A204.1 (cell line): ENCODE measurements around the gene ZNF287.
"Not testable (repeated sequence)": the region's sequence is repeated elsewhere in the genome, so short reads cannot be mapped to it uniquely, and the experiment has no call there.

Source experiments
- FAIRE-seq: peaks from 2 replicates; lab custom pipeline; 2012; peaks lifted over from hg19 to GRCh38; lab: Jason Lieb, UNC

Gene ZNF287

DNA sequence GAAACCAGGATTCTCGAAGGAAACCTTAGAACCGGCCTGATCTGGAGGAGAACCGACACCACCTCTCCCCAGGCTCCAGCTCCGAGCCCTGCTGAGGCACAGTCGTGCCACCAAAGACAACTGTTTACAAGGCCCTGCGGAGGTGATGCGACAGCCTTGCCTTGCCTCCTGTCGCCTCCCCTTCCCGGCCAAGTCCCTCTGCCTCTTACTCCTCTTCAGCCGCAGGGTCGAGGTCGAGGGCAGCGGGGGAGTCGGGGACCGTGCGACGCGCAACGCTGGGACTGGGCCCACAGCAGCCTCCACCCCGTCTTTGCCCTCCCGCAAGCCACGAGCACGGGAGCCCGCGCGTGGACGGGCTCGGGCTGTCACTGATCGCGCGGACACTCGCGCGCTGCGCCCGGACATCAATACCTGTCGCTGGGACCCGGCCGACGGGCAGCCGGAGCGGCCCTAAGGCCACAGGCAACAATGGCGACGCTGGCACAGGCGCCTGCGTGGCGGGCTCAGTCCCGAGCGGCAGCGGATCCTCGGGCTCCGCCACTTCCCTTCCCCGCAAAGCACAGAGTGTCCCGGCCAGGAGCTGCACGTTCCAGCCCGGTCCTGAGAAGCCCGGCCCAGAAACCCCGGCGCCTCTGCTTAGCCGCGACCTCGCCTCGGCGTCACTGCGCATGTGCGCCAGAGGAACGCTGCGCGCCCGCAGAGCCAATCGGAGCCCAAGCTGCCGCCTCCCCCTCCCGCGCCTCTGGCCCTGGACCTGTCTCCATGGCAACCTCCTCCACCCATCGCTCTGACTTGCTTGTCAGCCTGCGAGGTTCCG, at the start of gene ZNF287:
TSS of gene ZNF287 (minus strand) at position 664 of the 817 bp plus-strand sequence. CDS start 1,473 bp downstream, outside the sequence.
- no peak for FAIRE-seq

DNA sequence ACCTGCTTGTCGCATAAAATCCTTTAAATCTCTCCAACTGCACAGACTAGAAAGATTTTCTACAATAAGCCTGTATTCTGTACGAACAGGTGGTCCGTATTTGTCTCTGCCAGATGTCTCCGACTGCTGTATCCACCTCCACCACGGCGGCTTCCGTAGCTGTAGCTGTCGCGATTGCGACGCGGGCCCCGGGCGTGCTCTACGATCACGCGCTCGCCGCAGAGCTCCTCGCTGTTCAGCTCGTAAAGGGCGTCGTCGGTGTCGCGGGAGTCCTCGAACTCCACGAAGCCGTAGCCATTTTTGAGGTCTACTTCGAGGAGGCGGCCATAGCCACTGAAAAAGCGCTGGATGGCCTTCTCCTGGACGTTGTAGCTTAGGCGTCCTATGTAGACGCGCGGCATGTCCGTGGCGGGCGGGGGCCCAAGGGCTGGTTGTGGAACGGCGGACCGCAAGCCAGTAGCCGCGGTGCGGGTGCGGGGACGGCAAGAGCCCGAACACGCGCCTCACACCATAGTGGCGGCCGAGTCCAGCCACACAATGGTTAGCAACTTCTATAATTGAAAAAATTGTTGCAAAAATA, 48.6 kb upstream of the ZNF287 start:
- FAIRE-seq: no peak

DNA sequence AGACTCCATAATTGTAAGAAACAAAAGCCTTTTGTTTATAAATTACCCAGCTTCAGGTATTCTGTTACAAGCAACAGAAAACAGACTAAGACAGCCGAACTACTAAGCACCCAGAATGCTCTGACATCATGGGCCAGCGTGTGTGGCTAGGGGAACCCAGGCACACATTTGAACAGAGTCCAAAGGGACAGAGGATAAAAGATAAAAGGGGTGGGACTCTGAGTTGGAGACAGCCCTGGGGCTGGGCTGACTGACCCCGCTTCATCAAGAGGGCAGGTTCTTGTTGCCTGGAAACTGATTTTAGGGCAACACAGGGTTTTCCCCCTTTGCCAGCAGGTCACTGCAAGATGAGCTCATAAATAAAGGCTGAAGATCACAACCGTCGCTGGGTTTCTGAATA, 30.5 kb upstream of the ZNF287 start:
- no peak for FAIRE-seq

DNA sequence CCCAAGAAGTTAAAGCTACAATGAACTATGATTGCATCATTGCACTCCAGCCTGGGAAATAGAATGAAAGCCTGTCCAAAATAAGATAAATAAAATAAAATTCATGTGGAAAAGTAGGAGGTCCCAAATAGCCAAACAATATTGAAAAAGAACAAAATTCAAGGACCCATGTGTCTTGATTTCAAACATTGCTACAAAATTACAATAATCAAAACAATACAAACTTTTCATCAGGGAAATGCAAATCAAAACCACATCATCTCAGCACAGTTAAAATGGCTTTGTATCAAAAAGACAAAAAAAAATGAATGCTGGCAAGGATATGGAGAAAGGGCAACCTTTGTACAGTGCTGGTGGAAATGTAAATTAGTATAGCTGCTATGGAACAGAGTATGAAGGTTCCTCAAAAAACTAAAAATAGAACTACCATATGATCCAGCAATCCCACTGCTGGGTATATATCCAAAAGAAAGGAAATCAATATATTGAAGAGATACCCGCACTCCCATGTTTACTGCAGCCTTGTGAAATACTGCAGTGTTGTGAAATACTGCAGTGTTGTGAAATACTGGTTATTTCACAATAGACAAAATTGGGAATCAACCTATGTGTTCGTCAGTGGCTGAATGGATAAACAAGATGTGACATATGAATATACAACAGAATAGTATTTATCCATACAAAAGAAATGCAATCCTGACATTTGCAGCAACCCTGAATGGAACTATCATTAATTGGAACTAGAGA, 24.5 kb upstream of the ZNF287 start:
- no peak for FAIRE-seq

DNA sequence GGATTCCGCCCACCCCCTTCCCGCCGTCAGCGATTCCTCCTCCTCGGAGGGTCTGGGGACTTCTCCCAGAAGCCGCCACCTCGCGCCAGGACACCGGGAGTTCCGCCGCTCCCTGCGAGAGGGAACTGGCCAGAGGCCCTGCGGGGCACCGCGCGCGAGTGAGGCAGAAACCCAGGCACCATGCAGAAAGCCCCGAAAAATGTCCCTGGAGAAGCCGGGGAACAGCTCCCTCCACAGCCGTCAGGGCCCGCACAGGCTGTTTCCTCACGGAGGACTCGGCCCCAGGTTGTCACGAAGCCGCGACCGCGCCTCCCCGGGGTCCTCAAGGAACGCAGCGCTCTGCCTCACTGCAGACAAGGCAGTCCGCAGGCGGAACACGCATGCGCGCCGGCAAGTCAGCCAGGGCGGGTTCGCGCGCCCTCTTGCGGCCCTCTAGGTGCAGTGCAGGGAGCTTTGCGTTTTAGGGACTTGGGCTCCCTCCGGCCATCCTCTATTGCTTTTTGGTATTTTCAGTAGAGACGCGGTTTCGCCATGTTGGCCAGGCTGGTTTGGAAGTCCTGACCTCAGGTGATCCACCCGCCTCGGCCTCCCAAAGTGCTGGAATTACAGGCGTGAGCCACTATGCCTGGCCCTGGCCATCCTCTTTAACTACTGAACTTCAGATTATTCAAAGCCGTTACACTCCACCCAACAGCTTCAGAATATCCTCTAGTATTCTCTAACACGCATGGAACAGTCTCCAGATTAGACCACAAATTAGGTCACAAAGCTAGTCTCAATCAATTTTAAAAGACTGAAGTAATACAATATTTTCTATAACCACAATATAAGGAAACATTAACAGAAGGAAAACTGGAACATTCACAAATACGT, 20.3 kb upstream of the ZNF287 start:
- FAIRE-seq: no peak

DNA sequence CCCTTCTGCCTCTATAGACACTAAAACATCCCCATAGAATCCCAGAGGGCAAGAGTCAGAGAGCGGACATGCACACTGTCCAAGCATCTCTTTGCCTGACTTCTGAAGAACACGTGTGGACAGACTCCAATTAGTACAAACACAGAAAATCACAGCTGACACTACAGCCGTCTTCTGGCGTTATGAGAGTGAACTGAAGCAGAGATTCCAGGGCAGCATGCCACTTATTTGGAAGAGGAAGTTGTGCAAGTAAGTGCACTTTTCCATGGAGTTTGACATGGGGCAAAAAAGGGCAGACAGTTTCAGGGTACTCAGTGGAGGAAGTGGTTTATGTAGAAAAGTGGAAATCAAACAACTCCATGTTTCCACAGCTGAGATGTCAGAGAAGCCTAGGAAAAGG, 16.8 kb upstream of the ZNF287 start:
- FAIRE-seq: no peak

DNA sequence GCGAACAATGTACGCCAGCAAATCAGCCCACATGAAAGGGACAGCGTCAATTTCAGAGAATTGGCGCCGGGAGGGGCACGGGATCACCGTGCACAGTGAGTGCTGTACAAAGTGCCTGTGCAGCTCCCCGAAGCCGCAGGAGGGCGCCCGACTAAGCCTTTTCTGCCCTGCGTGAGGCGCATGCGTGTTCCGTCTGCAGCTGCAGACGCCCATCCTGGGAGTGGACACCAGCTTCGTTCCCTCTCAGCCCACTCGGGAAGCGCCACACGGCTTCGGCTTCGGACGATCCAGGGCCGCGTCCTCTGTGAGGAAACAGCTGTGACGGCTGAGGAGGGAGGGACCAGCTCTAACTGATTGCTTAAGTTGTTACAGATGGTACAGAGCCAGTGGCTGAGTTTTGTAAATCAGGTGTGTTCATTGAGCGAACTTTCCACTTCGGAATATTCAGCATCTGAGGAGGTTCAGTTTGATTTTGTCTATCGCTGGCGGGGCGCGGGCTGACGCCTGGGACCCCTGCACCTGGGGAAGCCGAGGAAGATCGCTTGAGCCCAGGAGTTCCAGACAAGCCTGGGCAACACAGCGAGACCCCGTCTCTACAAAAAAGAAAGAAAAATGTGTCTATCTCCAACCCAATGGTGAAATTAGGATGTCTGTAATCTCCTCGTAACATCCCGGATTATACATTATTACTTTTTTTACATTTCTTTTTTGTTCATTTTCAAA, 15.4 kb upstream of the ZNF287 start:
- FAIRE-seq: no peak

DNA sequence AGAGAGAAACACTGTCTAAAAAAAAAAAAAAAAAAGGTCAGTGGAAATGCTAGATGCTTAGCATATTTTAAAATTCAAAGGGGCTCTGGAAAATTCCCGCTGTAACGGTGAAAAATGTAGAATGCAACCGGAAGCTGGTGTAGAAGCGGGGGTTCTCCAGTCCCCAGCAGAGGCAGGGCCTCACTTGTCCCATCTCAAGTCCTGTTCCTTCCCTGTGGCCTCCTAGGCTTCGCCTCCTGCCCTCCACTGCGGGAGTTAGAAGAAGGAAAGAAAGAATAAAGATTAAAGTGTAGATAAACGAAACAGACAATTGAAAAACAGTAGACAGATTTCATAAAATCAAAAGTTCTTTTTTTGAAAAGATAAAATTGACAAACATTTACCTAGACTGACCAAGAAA, 14.8 kb upstream of the ZNF287 start:
- FAIRE-seq: no peak

DNA sequence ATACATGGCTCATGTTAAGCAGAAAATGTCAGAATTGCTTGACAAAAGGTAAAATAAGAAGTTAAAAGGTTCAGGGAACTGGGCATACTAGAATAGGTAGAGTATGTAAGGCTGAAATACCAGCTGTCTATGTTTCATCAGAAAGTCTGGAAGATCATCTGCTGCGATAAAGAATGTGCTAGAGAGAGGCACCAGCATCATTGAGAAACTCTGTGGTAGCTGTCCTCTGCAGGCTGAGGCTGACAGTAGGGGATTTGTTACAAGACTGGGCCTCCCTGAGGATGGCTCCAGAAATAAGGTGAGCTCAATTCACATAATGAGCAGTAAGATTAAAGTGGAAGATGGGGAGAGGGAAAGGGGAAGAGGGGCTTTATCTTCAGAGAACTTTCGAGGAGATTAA, 4.5 kb upstream of the ZNF287 start:
- no peak for FAIRE-seq

DNA sequence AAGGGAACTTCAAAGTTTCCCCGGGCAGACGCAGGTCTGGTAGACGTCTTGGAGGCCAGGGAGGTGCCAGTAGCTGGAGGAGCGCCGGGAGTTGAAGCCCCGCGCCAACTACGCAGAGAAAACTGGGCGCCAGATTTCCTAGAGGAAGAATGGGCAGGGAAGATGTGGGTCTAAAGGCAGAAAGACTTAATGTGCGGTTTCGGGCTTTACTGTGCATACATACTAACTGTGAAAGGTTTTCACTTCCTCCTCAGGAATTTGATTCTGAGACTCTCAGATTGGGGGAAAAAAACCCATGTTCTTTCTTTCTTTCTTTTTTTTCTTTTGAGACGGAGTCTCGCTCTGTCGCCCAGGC, 331 bp upstream of the ZNF287 start:
- FAIRE-seq: no peak

DNA sequence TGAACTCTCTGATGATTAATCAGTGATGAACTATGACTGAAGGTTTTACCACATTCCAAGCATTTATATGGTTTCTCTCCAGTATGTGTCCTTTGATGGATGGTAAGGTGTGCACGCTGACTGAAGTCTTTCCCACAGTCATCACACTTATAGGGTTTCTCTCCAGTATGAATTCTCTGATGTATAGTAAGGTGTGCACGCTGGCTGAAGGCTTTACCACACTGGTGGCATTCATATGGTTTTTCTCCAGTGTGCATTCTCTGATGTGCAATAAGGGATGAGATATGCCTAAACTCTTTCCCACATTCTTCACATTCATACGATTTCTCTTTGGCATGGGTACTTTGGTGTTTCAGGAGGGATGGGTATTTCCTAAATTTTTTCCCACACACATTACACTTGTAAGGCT, 16.4 kb downstream of the ZNF287 start:
- no peak for FAIRE-seq

DNA sequence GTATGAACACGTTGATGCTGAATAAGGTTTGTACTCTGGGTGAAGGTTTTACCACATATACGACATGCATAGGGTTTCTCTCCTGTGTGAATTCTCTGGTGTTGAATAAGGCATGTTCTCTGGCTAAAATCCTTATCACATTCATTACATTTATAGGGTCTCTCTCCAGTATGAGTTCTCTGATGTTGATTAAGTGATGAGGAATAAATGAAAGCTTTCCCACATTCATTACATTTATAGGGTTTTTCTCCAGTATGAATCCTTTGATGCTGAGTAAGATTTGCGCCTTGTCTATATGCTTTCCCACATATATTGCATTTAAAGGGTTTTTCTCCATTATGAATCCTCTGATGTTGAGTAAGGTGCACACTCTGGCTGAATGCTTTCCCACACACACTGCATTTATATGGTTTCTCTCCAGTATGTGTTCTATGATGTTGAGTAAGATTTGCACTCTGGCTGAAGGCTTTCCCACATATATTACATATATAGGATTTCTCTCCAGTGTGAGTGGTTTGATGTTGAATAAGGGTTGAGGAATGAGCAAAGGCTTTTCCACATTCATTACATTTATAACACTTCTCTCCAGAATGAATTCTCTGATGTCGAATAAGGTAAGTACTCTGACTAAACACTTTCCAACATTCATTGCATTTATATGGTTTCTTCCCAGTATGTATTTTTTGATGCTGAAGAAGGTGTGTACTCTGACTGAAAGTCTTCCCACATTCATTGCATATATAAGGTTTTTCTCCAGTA, 16.9 kb downstream of the ZNF287 start:
- no peak for FAIRE-seq

DNA sequence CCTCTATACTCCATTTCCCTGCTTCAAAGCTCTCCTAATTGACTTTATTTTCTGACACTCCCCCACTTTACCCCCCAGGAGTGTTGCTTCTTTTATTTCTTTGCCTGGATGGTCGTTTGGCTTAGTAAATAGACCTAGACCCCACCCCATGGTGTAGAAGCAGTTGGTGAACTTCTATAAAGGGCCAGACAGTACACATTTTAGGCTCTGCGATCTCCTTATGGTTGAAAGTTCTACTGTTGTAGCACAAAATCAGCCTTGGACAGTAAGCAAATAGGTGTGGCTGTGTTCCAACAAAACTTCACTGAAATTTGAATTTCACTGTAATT, 31.9 kb downstream of the ZNF287 start:
- FAIRE-seq: no peak

DNA sequence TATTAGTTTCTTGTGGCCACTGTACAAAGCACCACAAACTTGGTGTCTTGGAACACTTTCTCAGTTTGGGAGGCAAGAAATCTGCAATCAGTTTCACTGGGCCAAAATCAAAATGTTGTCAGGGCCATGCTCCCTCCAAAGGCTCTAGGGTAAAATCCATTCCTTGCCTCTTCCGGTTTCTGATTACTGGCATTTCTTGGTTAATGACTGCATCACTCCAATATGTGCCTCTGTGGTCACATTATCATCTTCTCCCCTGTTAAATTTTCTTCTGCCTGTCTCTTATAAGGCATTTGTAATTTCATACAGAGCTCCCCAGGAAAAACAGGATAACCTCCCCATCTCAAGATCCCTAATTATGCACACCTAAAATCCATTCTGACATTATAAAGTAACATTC, 34.8 kb downstream of the ZNF287 start:
- FAIRE-seq: no peak

DNA sequence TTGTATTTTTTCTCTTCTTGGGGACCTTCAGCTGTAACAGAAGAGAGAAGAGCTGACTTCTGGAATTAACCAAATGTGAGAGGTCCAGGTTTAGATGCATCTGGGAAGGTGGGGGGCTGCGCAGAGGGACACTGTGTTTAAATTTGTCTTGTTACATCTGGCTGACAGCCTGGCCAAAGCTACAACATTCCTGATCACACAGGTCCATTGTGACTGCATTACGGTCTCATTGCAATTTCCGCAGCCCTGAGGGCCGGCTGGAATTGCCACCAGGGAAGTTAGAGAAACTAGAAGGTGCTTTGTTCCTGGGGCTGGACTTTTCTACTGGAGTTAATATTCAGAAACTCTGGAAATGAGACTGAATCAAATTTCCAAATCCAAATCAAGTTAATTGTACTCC, 39.1 kb downstream of the ZNF287 start:
- FAIRE-seq: no peak

DNA sequence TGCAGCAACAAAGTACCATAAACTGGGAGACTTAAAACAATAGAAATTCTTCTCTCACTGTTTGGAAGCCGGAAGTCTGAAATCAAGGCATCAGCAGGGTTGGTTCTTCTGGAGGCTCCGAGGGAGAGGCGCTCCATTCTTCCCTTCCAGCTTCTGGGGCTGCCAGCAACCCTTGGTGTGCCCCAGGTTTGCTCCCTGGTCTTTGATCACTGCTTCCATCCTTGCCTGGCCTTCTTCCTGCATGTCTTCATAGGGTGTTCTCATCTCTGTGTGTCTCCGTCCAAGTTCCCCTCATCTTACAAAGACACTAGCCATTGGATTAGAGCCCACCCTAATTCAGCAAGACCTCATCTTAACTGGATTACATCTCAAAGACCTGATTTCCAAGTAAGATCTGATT, 41.7 kb downstream of the ZNF287 start:
- FAIRE-seq: no peak

DNA sequence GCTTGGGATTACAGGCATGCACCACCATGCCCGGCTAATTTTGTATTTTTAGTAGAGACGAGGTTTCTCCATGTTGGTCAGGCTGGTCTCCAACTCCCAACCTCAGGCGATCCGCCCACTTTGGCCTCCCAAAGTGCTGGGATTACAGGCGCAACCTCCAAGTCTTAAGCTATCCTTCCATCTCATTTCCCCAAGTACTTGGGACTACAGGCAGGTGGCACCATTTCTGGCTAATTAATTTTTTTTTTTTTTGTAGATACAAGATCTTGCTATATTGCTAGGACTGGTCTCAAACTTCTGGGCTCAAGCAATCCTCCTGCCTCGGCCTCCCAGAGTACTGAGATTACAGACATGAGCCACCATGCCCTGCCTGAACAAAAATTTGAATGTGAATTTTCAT, 43.4 kb downstream of the ZNF287 start:
- not testable (repeated sequence) for FAIRE-seq

DNA sequence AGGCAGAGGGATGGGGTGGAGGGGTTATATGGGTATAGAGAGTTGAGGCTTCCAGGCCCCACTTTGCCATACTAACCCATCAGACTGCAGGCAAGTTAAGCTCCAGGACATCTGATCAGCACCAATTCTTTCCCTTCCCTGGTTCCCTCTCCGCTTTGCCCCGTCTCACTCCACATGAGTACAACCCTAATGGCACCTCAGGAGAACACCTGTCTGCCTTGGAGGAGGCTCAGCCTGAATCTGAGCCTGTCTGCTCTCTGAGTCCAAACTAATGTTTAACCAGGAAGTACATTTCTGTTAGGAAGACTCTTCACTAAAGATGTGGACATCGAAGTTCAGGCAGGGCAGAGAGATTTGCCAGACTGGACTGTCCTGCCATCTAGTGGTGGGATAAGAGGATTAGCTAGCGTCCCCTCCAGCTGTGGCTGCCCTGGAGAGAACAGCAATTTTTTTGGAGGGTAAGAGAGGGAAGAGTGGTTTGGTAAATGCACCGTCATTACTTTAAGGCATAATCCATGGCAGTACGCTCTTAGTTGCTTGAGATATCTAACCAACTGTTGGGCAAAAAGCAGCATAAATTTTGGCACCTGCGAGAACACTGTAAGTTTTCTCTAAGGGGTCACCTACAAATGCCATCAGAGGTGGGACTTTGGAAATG, 47.8 kb downstream of the ZNF287 start:
- peak; percentile 93 for FAIRE-seq

DNA sequence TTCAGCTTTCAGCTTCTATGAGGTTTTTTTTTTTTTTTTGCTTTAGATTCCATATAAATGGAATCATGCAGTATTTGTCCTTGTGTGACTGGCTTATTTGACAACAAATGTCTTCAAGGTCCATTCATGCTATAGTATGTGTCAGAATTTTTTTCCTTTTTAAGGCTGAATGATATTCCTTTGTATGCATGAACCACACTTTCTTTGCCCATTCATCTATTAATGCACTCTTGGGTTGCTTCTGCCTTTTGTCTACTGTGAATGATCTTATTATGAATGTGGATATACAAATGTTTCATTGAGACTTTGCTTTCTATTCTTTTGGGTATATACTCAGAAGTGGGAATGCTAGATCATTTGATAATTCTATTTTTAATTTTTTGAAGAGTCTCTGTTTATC, 50.0 kb downstream of the ZNF287 start:
- FAIRE-seq: no peak

DNA sequence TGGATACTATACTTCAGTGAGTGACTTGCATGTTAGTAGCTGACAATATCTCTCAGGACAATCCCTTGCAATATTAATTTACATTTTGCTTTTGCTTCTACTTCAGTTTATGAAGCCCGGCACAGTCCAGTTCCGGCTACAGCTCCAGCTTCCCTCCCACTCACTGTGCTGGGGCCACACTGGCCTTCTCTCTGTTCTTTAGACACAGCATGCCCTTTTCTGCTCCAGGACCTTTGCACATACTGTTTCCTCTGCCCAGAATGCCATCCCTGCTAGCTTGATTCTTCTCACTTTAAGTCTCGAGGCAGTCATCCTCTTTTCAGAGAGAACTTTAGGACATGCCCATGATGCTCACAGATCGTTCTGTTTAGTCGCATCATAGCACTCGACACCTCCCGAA, 51.5 kb downstream of the ZNF287 start:
- FAIRE-seq: no peak

DNA sequence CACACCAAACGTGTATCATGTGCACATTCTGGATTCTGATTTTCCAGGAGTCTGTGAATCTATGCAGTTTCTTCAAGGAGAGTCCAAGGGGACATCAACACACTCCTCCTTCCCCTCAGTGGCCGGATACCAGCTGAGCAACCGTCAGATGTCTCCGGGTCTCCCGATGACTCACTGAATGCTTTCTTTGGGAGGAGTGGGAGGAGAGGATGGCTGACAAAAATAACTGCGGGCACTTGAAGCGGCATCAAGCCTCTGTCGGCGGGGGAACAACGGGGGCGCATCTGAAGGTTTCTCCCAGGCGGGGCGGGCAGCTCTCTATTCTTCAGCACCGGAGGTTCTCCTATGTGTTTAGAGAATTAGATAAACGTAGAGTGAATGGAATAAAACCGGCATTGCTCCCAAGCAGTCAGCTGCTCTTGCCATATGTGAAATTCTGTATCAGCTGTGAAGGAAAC, 52.4 kb downstream of the ZNF287 start:
- no peak for FAIRE-seq
